ENCODE measurements around the gene HSH2D.

HSH2D gene

GRCh38 chr19:16121141-16121540, 22.3 kb upstream of the HSH2D start:
- no peak for DNase-seq

DNA sequence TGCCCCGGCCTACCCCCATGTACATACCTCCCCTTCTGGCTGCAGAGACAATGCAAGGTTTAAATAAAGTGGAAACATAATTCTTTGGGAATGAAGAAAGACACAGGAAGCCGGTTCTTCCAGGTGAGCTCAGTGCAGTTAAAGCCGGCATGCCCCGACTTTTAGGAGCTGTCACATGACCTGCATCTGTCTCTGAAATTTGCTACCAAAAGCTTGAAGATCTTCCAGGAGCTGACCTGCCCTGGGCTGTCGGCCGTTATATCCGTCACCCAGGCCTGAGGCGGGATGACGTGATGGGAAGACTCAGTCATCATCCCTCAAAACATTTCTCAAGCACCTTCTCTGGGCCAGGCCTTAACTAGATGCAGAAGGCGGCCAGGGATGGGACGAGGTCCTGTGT, 21.5 kb upstream of the HSH2D start:
- DNase-seq, result no peak

GRCh38 chr19:16124953-16125352, 18.5 kb upstream of the HSH2D start:
- no peak for DNase-seq

DNA sequence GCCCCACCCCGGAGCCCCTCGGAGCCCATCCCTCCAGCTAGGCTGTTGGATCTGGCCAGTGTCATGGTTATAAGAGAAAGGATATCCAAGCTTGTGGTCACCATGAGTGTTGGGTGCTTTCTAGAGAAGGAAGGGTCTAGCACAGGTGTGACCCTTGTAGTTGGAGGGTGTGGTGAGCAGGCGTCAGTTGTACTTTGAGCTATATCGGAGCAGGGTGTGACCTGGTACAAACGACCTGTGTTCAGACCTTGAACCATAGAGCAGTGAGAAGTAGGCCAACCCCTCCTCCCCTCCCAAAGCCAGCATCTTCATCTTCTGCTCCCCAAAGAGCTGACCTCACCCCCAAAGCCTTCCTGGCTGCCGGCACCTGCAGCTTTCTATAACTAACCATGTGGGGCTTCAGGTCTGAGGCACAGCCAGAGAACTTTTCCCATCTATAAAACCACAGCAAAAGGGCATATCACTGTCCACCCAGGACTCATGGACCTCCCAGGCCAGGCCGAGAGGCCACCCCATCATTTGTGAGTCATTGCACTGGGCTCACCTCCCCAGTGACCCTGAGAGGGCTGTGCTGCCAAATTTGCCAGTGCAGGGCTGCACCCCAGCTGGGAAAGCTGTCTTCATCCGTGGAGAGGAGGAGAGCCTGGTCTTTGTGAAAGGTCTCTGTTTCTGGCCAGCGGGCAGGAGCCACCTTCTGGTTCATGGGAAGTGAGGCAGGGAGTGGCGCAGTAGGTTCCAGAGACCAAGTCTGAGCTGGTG, 17.6 kb upstream of the HSH2D start:
- no peak for DNase-seq

- DNase-seq, result no peak
Measured at GRCh38 chr19:16127080-16127479, 16.4 kb upstream of the HSH2D start.

- no peak for DNase-seq
Measured at GRCh38 chr19:16127776-16128371, 15.6 kb upstream of the HSH2D start.

DNA sequence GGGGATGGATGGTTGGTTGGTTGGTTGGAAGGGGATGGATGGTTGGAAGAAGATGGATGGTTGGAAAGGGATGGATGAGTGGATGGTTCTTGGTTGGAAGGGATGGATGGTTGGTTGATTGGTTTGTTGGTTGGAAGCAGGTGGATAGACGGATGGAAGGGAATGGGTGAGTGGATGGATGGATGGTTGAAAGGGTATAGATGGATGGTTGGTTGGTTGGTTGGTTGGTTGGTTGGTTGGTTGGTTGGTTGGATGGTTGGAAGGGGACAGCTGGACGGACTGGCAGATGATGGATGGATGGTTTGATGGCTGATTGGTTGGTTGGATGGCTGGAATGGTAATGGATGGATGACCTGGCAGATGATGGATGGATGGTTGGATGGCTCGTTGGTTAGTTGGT, 11.8 kb upstream of the HSH2D start:
- no peak for DNase-seq

DNA sequence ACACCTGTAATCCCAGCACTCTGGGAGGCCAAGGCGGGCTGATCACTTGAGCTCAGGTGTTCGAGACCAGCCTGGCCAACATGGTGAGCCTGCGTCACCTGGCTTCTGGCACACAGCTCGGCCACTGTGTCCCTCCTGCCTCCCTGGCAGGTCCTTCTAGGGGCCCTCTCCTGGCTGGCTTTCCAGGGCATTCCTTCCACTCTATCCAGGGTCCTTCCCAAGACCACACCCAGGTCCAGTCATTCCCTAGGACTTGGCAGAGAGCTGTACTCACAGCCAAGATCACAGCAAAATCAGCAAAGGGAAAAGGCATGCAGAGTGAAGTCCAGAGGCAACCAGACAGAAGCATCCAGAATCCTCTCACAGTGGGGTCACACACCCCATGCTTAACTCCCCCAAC, 9.7 kb upstream of the HSH2D start:
- no peak for DNase-seq

- no peak for DNase-seq
Measured at GRCh38 chr19:16134510-16134909, 9.0 kb upstream of the HSH2D start.

DNA sequence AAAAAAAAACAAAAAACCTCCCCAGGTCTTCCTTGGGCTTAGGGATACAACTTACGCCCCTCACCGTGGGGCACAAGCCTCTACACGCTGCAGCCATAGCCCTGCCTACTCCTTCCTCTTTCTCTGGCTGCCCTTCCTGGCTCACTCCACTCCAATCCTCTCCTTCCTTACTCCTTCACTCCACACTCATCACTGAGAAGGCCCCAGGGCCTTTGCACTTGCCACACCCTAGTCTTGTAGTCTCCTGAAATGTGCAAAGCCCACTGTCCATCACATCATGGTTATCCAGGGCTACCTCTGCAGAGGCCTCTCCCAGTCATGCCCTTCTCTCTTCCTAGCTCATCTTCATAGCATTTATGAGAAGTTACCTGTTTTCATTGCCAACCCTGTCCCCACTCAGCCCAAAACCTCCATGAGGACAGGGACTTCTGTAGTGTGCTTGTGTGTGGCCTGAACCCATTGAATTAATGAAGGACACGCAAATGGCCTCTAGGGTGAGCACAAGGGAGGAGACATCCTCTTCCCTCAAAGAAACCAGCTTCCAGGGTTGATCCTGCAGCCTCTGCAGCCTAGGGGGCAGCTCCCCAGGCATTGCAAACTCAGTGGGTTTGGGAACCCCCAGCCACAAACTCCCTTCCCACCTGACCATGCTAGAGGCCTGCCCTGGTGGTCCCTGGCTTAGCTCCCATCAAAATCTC, 7.9 kb upstream of the HSH2D start:
- DNase-seq, result no peak

GRCh38 chr19:16136185-16136999, 7.1 kb upstream of the HSH2D start:
- DNase-seq, result no peak

DNA sequence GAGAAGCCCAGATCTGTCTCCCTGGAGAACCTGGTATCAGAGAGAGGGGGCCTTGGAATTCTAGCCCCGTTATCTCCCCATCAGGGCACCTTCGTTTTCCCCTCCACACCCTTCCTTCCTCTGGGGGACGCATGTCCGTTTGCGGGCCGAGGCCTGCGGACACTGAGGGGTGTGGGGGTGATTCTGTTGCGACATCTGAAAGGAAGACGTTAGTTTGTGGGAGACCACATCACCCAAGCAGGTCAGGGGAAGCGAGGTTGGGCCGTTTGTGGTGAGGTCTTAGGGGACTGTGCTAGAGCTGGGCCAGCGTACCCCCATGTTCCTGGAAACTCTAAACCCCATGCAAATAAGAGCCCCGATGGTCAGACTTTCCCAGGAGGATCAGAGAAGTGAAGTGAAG, 3.7 kb upstream of the HSH2D start:
- DNase-seq, result no peak

DNA sequence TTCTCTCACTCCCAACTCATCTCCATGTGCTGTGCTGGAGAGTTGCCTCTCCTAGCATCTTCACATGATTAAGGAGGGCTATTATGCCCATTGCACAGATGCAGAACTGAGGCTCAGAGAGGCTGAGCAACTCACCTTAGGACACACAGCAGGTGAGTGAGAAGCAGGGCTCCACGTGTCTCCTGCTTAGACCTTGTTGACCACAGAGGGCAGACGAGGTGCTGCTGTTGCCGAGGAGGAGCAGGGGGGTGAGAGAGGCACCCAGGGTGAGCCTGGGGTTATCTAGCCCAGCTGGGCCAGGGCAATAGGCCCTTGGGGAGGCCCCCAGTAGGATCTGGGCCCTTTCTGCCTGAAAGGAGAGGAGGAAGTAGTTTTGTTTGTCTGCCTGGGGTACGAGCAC, 2.4 kb upstream of the HSH2D start:
- no peak for DNase-seq

GRCh38 chr19:16142032-16142580, 1.4 kb upstream of the HSH2D start:
- DNase-seq, result no peak

DNA sequence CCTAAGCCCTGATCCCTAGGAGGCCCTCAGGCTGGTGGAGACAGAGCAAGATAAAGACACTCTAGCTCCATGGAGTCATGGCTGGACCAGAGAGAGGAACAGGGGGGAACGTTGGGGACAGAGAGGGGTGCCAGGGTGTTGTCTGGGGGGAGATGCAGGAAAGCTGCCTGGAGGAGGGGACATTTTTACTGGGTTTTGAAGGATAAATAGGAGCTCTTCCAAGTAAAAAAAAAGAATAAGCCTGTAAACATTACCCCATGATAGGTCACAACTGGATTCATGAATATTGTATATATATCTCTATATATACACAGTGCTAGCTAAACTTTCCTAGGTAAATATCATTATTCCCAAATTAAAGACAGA, 714 bp downstream of the HSH2D start:
- DNase-seq, result no peak

- no peak for DNase-seq
Measured at GRCh38 chr19:16146112-16146511, 2.6 kb downstream of the HSH2D start.

DNA sequence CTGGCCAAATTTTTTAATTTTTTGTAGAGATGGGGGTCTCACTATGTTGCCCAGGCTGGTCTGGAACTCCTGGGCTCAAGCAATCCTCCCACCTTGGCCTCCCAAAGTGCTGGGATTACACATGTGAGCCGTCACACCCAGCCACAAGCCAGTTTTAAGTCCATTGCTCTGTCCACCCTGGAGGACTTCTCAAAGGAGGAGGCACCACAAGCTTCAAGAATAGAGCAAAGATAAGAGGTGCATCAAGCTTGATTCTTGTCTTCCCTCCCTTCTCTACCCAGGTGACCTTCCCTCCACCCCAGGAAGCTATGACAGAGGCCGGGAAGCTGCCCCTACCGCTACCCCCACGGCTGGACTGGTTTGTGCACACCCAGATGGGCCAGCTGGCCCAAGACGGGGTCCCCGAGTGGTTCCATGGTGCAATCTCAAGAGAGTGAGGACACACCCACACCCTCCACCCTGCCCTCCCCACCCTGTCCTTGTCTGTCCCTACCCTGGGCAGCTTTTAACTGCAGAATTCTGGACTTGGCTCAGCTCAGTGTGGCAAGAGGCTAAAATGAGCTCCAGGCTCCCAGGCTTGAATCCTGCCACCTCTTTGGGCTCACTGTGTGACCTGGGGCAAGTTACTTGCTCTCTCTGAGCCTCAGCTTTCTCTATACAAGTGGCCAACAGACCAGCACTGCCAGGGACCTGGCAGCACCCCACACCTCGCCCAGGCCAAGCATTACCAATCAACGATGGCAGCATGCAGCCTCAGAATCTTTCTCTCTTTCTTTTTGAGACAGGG, 5.2 kb downstream of the HSH2D start:
- DNase-seq, result no peak

DNA sequence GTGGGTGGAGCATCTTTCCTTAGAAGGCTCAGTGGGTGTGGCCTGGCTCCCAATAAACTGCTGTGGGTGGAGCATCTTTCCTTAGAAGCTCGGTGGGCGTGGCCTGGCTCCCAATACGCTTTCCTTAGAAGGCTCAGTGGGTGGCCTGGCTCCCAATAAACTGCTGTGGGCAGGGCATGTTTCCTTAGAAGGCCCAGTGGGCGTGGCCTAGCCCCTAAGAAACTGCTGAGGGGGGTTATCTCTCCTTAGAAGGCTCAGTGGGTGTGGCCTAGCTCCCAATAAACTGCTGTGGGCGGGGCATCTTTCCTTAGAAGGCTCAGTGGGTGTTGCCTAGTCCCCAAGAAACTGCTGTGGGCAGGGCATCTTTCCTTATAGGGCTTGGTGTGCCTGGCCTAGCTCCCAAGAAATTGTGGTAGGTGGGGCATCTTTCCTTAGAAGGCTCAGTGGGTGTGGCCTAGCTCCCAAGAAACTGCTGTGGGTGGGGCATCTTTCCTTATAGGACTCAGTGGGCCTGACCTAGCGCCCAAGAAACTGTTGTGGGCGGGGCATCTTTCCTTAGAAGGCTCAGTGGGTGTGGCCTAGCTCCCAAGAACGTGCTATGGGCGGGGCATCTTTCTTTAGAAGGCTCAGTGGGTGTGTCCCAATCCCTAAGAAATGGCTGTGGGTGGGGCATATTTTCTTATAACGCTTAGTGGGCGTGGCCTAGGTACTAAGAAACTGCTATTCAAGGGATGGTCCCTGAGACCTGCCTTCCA, 10.3 kb downstream of the HSH2D start:
- DNase-seq, result no peak

DNA sequence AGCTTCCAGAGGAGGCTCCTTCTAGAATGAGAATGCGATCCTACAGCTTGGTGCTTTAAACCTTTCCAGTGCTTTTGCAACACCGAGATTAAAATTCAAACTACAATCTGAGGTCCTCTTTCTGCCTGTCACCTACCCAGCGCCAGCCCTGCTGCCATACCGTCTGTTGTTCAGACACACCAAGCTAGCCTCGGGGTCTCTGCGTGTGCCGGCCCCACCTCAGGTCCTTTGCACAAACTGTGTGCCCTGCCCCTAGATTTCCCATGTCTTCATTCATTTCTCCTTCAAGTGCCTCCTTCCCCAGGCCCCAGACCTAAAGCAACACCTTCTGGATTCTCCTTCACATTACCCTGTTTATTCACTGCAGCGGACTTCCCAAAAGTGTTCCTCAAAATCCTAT, 11.1 kb downstream of the HSH2D start:
- no peak for DNase-seq

GRCh38 chr19:16155128-16155527, 11.6 kb downstream of the HSH2D start:
- no peak for DNase-seq

GRCh38 chr19:16156904-16157303, 13.4 kb downstream of the HSH2D start:
- no peak for DNase-seq

- no peak for DNase-seq
Measured at GRCh38 chr19:16157601-16158000, 14.1 kb downstream of the HSH2D start.
